Right ventricle myocardium superior (tissue), 1 donor: ENCODE results near the gene ZNF613. TPM values are rescaled to one million over a fixed set of nuclear protein-coding genes. Genes with fewer than 3 reads are reported as not detected.
"Not testable (repeated sequence)": the region's sequence is repeated elsewhere in the genome, so short reads cannot be mapped to it uniquely, and the experiment has no call there.

ENCODE experiments used
- ATAC-seq: fragments of 200-7000 bp; cut with Tn5 transposase; one replicate; pipeline ENCODE4 v1.9.1; 2020; ENCODE audit warnings: mild to moderate bottlenecking; ENCODE audit not compliant: poor library complexity
- DNase-seq: peaks from one replicate; pipeline ENCODE4 v3.0.0-alpha.2; 2020
- intact Hi-C: fragments of 100-400 bp; cut with DNase I; formaldehyde crosslinking; loops from one replicate; pipeline ENCODE4 v1.11.2; 2022
- total RNA-seq: library from RNA; stranded (reverse); fragmentation: NEBNext Ultra II Directional; extraction: Animal tissue kit (Norgen Biotek cat#: 25700); gene quantifications from one replicate; pipeline ENCODE4 v1.2.1, GENCODE V29; 2021
- donor health status: DM: no; HTN: yes; CAD: no; lungs with severe emphysema.

ZNF613 gene
- total RNA-seq, 1 donor from 2014 or later: 3.1 TPM

DNA sequence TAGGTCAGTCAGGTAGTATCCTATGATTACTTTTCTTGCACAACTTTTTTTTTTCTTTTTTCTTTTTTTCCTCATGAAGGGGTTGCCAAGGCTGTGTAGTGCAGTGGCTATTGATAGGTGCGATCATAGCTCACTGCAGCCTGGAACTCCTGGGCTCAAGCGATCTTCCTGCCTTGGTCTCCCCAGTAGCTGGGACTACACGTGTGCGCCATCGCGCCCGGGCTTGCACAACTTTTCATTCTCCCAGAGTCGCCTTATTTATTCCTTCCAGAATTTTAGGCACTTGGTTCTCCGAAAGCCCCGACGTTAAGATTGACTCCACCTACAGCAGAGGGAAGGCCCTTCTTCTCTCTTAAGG, 867 bp upstream of the ZNF613 start:
- ATAC-seq: peak; percentile 16
- no peak for DNase-seq
- intact Hi-C loops: no loop called here

DNA sequence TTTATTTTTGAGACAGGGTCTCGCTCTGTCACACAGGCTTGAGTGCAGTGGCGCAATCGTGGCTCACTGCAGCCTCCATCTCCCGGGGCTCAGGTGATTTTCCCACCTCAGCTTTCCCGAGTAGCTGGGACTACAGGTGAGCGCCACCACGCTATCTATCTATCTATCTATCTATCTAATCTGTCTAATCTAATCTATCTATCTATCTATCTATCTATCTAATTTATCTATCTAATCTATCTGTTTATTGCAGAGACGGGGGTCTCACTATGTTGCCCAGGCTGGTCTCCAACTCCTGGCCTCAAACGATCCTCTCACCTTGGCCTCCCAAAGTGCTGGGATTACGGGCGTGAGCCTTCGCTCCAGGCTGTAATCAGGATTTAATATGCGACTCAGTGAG, 587 bp downstream of the ZNF613 start:
- no peak for DNase-seq
- ATAC-seq: no peak
- intact Hi-C loops: no loop called here

DNA sequence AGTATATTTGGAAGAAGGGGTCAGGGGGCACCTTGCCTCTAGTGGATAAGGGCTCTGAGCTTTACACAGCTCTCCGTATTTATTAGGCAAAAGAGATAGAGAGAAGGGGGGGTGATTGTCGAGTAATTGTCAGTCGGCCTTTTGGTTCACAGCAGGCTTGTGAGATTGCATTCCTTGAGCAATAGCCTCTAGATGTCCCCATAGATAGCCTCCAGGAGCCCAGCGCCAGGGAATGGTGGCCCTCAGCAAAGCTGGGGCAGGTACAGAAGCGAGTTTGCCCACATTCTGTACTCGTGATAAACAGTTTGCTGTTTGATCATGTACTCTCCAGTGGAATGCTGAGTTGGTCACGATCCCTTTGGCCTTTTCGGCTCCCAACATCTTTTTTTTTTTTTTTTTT, 4.6 kb downstream of the ZNF613 start:
- intact Hi-C loops: no loop called here
- no peak for ATAC-seq
- DNase-seq: no peak

DNA sequence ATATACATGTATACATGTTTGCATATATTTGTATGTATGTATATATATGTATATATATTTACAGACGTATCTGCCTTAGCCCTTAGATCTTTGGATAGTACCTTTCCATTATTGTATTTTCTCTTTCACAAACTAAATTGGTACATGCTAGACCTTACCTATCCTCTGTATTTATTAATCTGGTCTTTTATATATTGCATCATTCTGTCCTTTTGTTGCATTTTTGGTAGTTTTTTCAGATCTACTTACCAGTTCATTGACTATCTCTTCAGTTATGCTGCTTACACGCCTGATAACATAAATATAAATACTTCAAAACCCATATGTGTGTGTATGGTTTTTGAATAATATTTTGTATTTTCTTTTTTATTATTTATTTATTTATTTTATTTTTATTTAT, 11.7 kb downstream of the ZNF613 start:
- ATAC-seq: no peak
- DNase-seq: no peak
- intact Hi-C loops: no loop called here

DNA sequence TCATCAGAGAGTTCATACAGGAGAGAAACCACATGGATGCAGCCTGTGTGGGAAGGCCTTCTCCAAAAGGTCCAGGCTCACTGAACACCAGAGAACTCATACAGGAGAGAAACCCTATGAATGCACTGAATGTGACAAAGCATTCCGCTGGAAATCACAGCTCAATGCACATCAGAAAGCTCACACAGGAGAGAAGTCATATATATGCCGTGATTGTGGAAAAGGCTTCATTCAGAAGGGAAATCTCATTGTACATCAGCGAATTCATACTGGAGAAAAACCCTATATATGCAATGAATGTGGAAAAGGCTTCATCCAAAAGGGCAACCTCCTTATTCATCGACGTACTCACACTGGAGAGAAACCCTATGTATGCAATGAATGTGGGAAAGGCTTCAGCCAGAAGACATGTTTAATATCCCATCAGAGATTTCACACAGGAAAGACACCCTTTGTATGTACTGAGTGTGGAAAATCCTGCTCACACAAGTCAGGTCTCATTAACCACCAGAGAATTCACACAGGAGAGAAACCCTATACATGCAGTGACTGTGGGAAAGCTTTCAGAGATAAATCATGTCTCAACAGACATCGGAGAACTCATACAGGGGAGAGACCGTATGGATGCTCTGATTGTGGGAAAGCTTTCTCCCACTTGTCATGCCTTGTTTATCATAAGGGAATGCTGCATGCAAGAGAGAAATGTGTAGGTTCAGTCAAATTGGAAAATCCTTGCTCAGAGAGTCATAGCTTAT, 17.7 kb downstream of the ZNF613 start:
- DNase-seq: no peak
- ATAC-seq: no peak
- intact Hi-C loops: no loop called here

DNA sequence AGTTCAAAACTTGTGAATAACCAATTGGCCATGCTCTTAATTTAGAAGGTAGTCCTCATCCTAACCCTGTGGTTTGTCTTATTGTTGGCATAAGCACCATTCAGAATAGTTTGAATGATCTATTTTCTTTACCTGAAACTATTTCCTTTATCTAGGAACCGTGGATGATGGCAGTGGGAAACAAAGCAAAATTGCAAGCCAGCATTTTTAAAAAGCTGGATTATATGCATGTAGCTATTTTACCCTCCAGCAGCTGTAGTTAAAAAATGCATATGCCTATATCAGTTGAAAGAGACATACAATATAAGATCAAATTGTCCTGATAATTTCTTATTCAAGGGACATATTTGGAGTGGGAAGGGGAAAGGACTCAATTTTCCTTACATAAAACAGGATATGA, 19.3 kb downstream of the ZNF613 start:
- ATAC-seq (no peak), DNase-seq (no peak)
- intact Hi-C loops: no loop called here

DNA sequence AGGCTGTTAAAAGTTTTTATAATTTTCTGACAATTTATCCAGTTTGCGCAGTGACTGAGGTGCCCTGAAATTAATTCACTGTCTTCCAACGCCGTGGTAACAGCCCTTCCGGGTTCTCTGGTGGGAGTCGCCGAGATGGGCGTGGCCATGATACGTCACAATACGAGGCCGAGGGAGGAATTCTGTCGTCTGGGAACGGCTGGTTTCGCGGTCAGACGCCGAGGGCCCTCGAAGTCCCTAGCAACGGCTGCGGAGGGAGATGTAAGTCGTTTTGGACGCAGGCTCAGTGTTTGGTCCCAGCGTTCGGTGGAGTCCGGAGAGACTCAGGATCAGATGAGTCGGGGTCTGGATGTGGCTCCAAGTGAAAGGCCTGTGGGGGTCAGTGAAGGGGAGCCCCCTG, 21.7 kb downstream of the ZNF613 start:
- ATAC-seq: no peak
- intact Hi-C loops: no loop called here

DNA sequence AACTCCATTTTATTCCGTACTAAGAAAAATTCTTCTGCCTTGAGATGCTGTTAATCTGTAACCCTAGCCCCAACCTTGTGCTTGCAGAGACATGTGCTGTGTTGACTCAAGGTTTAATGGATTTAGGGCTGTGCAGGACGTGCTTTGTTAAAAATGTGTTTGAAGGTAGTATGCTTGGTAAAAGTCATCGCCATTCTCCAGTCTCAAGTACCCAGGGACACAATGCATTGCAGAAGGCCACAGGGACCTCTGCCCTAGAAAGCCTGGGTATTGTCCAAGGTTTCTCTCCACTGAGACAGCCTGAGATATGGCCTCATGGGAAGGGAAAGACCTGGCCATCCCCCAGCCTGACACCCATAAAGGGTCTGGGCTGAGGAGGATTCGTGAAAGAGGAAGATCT, 30.6 kb downstream of the ZNF613 start:
- intact Hi-C loops, ATAC-seq, DNase-seq: not testable (repeated sequence)

More for the DNA sequence above, 21.7 kb downstream of the ZNF613 start:
- no peak for DNase-seq

DNA sequence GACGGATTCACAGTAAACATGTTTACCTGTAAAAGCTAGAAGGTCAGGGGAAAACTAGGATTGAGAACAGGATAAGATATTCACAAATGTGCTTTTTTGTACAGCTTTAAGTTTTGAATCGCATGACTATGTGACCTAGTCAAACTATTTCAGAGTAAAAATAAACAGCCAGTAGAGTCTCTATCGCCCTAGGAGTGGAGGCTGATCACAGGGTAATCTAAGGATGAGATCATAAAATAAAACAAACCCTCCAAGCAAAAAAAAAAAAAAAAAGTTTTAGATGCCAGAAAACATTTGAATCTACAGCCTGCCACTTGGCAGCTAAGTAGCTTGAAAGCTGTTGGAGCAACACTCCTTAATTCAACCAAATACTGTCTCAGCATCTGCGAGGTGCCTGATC, 32.5 kb downstream of the ZNF613 start:
- intact Hi-C loops: no loop called here
- ATAC-seq: no peak

DNA sequence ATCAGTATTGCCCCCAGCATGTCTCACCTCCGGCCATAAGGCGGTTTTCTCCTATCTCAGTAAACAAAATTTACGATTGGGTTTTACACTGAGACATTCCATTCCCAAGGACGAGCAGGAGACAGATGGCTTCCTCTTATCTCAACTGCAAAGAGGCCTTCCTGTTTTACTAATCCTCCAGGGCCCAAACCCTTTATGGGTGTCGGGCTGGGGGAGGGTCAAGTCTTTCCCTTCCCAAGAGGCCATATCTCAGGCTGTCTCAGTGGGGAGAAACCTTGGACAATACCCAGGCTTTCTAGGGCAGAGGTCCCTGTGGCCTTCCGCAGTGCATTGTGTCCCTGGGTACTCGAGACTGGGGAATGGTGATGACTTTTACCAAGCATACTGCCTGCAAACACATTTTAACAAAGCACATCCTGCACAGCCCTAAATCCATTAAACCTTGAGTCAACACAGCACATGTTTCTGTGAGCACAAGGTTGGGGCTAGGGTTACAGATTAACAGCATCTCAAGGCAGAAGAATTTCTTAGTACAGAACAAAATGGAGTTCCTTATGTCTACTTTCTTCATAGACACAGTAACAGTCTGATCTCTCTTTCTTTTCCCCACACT, 33.5 kb downstream of the ZNF613 start:
- ATAC-seq, DNase-seq, intact Hi-C loops: not testable (repeated sequence)

More for the DNA sequence above, 32.5 kb downstream of the ZNF613 start:
- DNase-seq: no peak

DNA sequence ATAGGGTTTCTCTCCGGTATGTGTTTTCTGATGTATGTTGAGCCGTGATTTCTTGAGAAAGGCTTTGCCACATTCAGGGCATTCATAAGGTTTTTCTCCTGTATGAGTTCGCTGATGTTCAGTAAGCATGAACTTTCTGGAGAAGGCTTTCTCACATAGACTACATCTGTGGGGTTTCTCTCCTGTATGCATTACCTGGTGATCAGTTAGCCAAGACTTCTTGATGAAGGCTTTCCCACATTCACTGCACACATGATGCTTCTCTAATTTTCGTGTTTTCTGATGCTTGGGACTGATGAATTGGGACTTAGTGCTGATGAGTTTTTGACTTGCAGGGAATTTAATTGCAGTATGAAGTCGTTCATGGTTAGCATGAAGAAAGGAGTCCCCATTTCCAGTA, 38.3 kb downstream of the ZNF613 start:
- DNase-seq (no peak), ATAC-seq (no peak)
- intact Hi-C loops: no loop called here

DNA sequence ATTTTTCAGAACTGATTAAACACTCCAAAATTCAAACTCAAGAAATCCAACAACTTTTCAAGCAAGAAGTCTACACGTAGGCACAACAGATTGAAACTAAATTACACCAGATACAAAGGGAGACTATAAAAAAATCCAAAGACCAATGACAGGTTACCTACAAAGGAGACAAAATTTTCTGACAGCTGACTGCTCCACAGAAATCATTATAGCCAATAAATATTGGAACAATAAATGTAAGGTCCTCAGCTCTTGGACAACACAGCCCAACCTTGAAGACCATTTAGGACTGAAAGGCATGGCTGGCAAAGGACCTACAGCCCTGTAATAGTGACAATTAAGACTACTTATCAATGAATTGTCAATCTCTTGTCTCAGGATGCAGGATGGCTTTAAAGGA, 43.4 kb downstream of the ZNF613 start:
- ATAC-seq (no peak), DNase-seq (no peak)
- intact Hi-C loops: no loop called here

DNA sequence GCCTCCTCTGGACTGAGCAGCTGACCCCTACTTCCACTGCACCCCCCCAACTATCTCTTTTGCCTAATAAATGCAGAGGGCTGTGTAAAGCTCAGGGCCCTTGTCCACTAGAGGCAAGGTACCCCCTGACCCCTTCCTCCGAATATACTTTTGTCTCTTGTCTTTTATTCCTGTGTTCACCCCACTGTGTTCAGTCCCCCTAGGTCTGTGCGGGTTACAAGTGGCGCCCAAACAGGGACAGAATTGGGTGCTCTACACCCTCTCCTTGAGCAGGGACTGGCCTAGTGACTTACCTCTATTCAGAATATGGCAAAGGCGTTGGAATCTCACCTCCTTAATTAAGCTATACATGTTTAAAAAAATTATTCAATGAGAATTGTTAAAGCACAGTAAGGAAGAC, 44.4 kb downstream of the ZNF613 start:
- intact Hi-C loops: no loop called here
- ATAC-seq (no peak), DNase-seq (no peak)

DNA sequence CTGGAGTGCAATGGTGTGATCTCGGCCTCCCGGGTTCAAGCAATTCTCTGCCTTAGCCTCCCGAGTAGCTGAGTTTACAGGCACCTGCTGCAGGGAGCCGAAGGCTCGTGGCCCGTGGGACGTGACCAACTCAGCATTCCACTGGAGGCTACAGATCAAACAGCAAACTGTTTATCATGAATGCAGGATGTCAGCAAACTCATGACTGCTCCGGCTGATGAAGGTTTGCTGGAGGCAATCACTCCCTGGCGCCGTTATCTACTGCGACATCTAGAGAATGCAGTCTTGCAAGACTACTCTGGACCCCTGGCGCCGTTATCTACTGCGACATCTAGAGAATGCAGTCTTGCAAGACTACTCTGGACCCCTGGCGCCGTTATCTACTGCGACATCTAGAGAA, 48.5 kb downstream of the ZNF613 start:
- DNase-seq, ATAC-seq, intact Hi-C loops: not testable (repeated sequence)

DNA sequence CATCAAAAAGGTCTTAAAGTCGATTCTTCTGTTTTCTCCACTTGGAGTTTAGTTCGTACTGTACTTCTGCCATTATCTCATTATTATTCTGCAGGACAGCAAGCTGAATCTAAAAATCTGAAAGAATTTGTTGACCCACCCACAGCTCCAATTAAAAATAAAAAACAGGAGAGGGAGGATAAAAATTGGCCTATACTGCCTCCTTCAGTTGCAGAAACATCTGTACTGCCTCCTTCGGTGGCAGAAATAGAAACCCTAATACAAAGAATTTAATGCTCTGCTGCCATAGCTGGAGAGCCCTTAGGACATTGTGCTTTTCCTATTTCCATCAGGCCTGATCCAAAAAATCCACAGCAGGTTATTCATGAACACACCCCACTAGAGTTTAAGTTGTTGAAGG, 49.6 kb downstream of the ZNF613 start:
- intact Hi-C loops: no loop called here
- ATAC-seq (no peak), DNase-seq (no peak)

DNA sequence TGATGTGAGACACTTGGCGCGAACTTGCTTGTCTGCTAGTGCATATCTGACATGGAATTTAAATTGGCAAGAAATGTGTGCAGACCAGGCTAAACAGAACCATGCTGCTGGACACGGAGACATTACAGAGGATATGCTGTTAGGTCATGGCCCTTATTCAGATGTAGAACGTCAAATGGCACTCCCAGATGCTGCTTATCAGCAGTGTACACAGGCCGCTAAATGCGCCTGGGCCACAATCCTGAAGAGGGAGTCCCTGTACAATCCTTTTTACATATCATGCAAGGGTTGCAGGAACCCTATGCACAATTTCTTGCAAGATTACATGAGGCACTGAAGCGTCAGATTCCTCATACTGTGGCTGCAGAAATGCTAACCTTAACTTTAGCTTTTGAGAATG, 50.1 kb downstream of the ZNF613 start:
- ATAC-seq (no peak), DNase-seq (no peak)
- intact Hi-C loops: no loop called here

DNA sequence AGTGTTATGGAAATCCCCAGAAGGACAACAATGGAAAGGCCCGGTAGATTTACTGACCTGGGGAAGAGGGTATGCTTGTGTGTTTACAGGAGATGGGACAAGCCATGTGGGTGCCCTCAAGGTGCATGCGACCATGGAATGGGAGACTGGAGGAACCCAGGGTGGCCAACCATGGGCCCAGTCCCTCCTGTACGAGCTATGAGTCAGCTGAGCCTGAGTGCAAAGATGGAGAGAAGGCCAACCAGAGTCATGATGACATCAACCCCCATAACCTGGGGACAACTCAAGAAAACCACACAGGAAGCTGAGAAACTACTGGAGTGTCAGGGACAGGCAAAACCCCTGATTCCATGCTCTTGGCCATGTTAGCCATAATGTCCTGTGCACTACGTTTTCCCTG, 51.6 kb downstream of the ZNF613 start:
- ATAC-seq (no peak), DNase-seq (no peak)
- intact Hi-C loops: no loop called here

DNA sequence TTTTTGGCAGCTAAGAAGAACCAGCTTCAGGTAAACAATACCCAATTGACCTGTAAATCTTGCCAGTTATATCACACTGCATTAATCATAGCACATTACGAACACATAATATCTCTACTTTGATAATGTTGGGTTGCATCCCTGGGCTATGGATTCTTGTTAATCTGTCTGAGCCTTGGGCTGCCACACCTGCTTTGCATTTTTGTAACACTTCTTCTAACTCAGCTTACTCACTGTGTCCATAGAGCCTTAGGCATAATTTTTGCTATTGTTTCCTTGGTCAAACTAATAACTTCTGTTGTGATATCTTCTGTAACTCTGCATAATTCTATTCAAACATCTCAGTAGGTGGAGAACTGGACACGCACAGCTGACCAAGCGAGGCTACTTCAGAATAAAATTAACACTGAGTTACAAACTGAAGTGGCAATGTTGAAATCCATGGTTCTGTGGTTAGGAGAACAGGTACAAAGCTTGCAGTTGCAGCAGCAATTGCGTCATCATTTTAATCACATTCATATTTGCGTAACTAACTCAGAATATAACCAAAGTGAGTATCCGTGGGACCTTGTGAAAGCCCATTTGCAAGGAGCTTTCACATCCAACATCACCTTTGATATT, 53.0 kb downstream of the ZNF613 start:
- ATAC-seq: no peak
- DNase-seq: no peak
- intact Hi-C loops: no loop called here

DNA sequence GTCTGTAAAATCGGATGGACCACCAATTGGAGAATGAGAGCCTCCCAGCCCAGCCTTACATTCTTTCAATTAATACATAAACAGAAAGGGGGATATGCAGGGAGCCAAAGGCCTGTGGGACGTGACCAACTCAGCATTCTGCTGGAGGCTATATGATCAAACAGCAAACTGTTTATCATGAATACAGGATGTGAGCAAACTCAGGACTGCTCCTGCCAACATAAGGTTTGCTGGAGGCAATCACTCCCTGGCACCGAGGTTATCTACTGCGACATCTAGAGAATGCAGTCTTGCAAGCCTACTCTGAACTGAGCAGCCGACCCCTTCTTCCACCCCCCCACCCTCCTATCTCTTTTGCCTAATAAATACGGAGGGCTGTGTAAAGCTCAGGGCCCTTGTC, 53.7 kb downstream of the ZNF613 start:
- DNase-seq, intact Hi-C loops, ATAC-seq: not testable (repeated sequence)

DNA sequence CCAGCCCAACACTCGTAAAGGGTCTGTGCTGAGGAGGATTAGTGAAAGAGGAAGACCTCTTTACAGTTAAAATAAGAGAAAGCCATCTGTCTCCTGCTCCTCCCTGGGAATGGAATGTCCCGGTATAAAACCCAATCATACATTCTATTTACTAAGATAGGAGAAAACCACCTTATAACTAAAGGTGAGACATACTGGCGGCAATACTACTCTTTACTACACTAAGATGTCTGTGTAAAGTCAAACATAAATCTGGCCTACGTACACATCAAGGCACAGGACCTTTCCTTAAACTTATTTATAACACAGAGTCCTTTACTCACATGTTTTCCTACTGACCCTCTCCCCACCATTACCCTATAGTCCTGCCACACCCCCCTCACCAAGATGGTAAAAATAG, 56.1 kb downstream of the ZNF613 start:
- intact Hi-C loops: no loop called here
- ATAC-seq: no peak
- DNase-seq: no peak
